ENCODE measurements around the gene NELL1.

GRCh38 chr11:20874358-20874757 is 205.0 kb downstream of the NELL1 start:
- no peak for TF ChIP-seq CTCF (IDR thresholded peaks at IDR 0.05)
- no peak for TF ChIP-seq EP300 (IDR thresholded peaks at IDR 0.05)
- no peak for TF ChIP-seq POLR2A (IDR thresholded peaks at IDR 0.05)

Data from upper lobe of left lung (tissue), 4 donors.